Esophagus (tissue), 2 donors: ENCODE measurements around the gene RIPOR3. TPM values are rescaled to one million over a fixed set of nuclear protein-coding genes. Genes with fewer than 3 reads are reported as not detected.

Experiments used
- H3K27ac ChIP-seq, 2 donors: one replicate each; pipeline ENCODE4 v1.5.1; 2013; ENCODE audit warnings: low read depth in 2 of 2, mild to moderate bottlenecking in 2 of 2, inconsistent platforms in 1 of 2, low read length in 1 of 2, moderate library complexity in 1 of 2
- H3K27me3 ChIP-seq, 2 donors: one replicate each; pipeline ENCODE4 v1.6.1; 2013; ENCODE audit warnings: low read length in 2 of 2, control low read depth in 1 of 2, mild to moderate bottlenecking in 1 of 2; ENCODE audit not compliant: insufficient read depth in 2 of 2, control insufficient read depth in 1 of 2
- H3K36me3 ChIP-seq, 2 donors: one replicate each; pipeline ENCODE4 v1.6.1; 2013; ENCODE audit warnings: low read length in 1 of 2; ENCODE audit not compliant: control insufficient read depth in 2 of 2, insufficient read depth in 2 of 2
- H3K4me1 ChIP-seq, 2 donors: one replicate each; pipeline ENCODE4 v1.6.1; 2013; ENCODE audit warnings: low read length in 1 of 2; ENCODE audit not compliant: control insufficient read depth in 2 of 2, insufficient read depth in 2 of 2
- H3K4me3 ChIP-seq, 2 donors: one replicate each; pipeline ENCODE4 v1.5.1; 2013; ENCODE audit warnings: low read length in 2 of 2, mild to moderate bottlenecking in 2 of 2, low read depth in 1 of 2, moderate library complexity in 1 of 2
- H3K9me3 ChIP-seq, 2 donors: one replicate each; pipeline ENCODE4 v1.6.1; 2013; ENCODE audit warnings: mild to moderate bottlenecking in 2 of 2, low read depth in 1 of 2, low read length in 1 of 2, moderate library complexity in 1 of 2; ENCODE audit not compliant: control insufficient read depth in 2 of 2, insufficient read depth in 1 of 2
- WGBS, 2 donors: extraction: QIAGEN DNeasy Blood & Tissue Kit; methylation state at CpG; one replicate each; pipeline ENCODE4 v1.1.7; 2013; 5-methylcytosine and 5-hydroxymethylcytosine counted together
- polyA plus RNA-seq, 2 donors: library from polyadenylated mRNA; stranded (reverse); fragments of 200-250 nt; gene quantifications; one replicate each; pipeline ENCODE4 v1.2.3, GENCODE V29; 2013
- donor health status: healthy with polysubstance abuse.
- donor health status: Bipolar disorder and iron deficiency.

The RIPOR3 gene
- polyA plus RNA-seq, 2 donors: 2.6 to 5.2 TPM

- Histone ChIP-seq H3K36me3 (no peaks in the 10 kb centered on the region), H3K4me1 (peaks cover 0 to 10% of the 10 kb centered on the region in 2 donors), H3K9me3 (no peaks in the 10 kb centered on the region), H3K27me3 (no peaks in the 10 kb centered on the region), H3K27ac (peak overlapping the region; percentile 62 to 72), H3K4me3 (no peak overlapping the region)
- WGBS, 2 donors: 27 to 31% methylated on average over 21 of the region's 21 CpGs
These were observed 55.4 kb downstream of the RIPOR3 start for GRCh38 chr20:50635676-50636600.

- WGBS, 2 donors: 92 to 93% methylated on average over 10 of the region's 10 CpGs
- H3K27ac ChIP-seq: no peak overlapping the region
- no peaks in the 10 kb centered on the region for H3K27me3 ChIP-seq
- no peaks in the 10 kb centered on the region for H3K9me3 ChIP-seq
- H3K4me3 ChIP-seq: no peak overlapping the region
- peaks cover 0 to 10% of the 10 kb centered on the region in 2 donors for H3K4me1 ChIP-seq
- H3K36me3 ChIP-seq: no peaks in the 10 kb centered on the region
These were observed 56.3 kb downstream of the RIPOR3 start for GRCh38 chr20:50635014-50635557.

- no peaks in the 10 kb centered on the region for H3K27me3 ChIP-seq
- WGBS, 2 donors: 66 to 67% methylated on average over 6 of the region's 6 CpGs
- H3K36me3 ChIP-seq: no peaks in the 10 kb centered on the region
- no peaks in the 10 kb centered on the region for H3K9me3 ChIP-seq
- H3K27ac ChIP-seq: no peak overlapping the region
- H3K4me3 ChIP-seq: no peak overlapping the region
- peaks cover 0 to 12% of the 10 kb centered on the region in 2 donors for H3K4me1 ChIP-seq
These were observed 57.2 kb downstream of the RIPOR3 start for GRCh38 chr20:50634191-50634590.

GRCh38 chr20:50633361-50633760 is 58.0 kb downstream of the RIPOR3 start:
- no peaks in the 10 kb centered on the region for H3K36me3 ChIP-seq
- no peaks in the 10 kb centered on the region for H3K27me3 ChIP-seq
- no peaks in the 10 kb centered on the region for H3K9me3 ChIP-seq
- no peak overlapping the region for H3K4me3 ChIP-seq
- peaks cover 0 to 12% of the 10 kb centered on the region in 2 donors for H3K4me1 ChIP-seq
- WGBS, 2 donors: 74% methylated on average over 10 of the region's 10 CpGs
- H3K27ac ChIP-seq: no peak overlapping the region

GRCh38 chr20:50632701-50633100 is 58.6 kb downstream of the RIPOR3 start:
- Histone ChIP-seq H3K36me3 (no peaks in the 10 kb centered on the region), H3K27me3 (no peaks in the 10 kb centered on the region), H3K9me3 (no peaks in the 10 kb centered on the region), H3K4me3 (no peak overlapping the region), H3K27ac (no peak overlapping the region), H3K4me1 (peaks cover 0 to 12% of the 10 kb centered on the region in 2 donors)
- 91% methylated on average over 5 of the region's 5 CpGs for WGBS, 2 donors

GRCh38 chr20:50632236-50632635 is 59.1 kb downstream of the RIPOR3 start:
- Histone ChIP-seq H3K27me3 (no peaks in the 10 kb centered on the region), H3K4me1 (peaks cover 0 to 12% of the 10 kb centered on the region in 2 donors), H3K27ac (no peak overlapping the region), H3K4me3 (no peak overlapping the region), H3K36me3 (no peaks in the 10 kb centered on the region), H3K9me3 (no peaks in the 10 kb centered on the region)
- WGBS, 2 donors: 86 to 89% methylated on average over 7 of the region's 7 CpGs

- no peaks in the 10 kb centered on the region for H3K36me3 ChIP-seq
- H3K27ac ChIP-seq: no peak overlapping the region
- no peaks in the 10 kb centered on the region for H3K9me3 ChIP-seq
- H3K27me3 ChIP-seq: no peaks in the 10 kb centered on the region
- 90 to 93% methylated on average over 21 of the region's 21 CpGs for WGBS, 2 donors
- no peak overlapping the region for H3K4me3 ChIP-seq
- peaks cover 0 to 2% of the 10 kb centered on the region in 2 donors for H3K4me1 ChIP-seq
These were observed 60.6 kb downstream of the RIPOR3 start for GRCh38 chr20:50630578-50631263.

GRCh38 chr20:50629670-50630045 is 61.7 kb downstream of the RIPOR3 start:
- no peak overlapping the region for H3K27ac ChIP-seq
- H3K9me3 ChIP-seq: no peaks in the 10 kb centered on the region
- no peaks in the 10 kb centered on the region for H3K27me3 ChIP-seq
- peaks cover 0 to 5% of the 10 kb centered on the region in 2 donors for H3K4me1 ChIP-seq
- no peak overlapping the region for H3K4me3 ChIP-seq
- 72% methylated on average over 7 of the region's 7 CpGs for WGBS, 2 donors
- H3K36me3 ChIP-seq: no peaks in the 10 kb centered on the region

GRCh38 chr20:50628853-50629669 is 62.3 kb downstream of the RIPOR3 start:
- no peaks in the 10 kb centered on the region for H3K36me3 ChIP-seq
- H3K27ac ChIP-seq: no peak overlapping the region
- H3K9me3 ChIP-seq: no peaks in the 10 kb centered on the region
- no peaks in the 10 kb centered on the region for H3K27me3 ChIP-seq
- H3K4me3 ChIP-seq: no peak overlapping the region
- WGBS, 2 donors: 79 to 85% methylated on average over 16 of the region's 16 CpGs
- peaks cover 0 to 6% of the 10 kb centered on the region in 2 donors for H3K4me1 ChIP-seq
